Adipose tissue (tissue), 3 donors: ENCODE results near the gene SERP2. TPM values are rescaled to one million over a fixed set of nuclear protein-coding genes. Genes with fewer than 3 reads are reported as not detected.
"Not testable (repeated sequence)": the region's sequence is repeated elsewhere in the genome, so short reads cannot be mapped to it uniquely, and the experiment has no call there.

Experiments used
- H3K27ac ChIP-seq: one replicate; pipeline ENCODE4 v1.5.1; 2013; ENCODE audit warnings: low read depth, low read length
- WGBS, 3 donors: extraction: QIAGEN DNeasy Blood & Tissue Kit; methylation state at CpG; one replicate each; pipeline ENCODE4 v1.1.7; 2013; 5-methylcytosine and 5-hydroxymethylcytosine counted together
- polyA plus RNA-seq, 3 donors: library from polyadenylated mRNA; stranded (reverse); fragments of 200-250 nt; gene quantifications; one replicate each; pipeline ENCODE4 v1.2.3, GENCODE V29; 2013
- donor health status: healthy with polysubstance abuse.
- donor health status: Bipolar disorder and iron deficiency.
- donor health status: healthy.

The SERP2 gene
- 1 to 10 TPM; 2.5 to 9.0 (median 2.9) TPM for polyA plus RNA-seq

- H3K27ac ChIP-seq: no peak within 1 kb of the TSS
- WGBS, 3 donors: 3 to 5% (median 4%) methylated on average over 69 to 82 of the region's 83 CpGs
Observed at GRCh38 chr13:44373601-44374347, at the start of gene SERP2. TSS of gene SERP2 (plus strand) at chr13:44373824. CDS start at chr13:44374026, 202 bp downstream.

GRCh38 chr13:44326961-44327360 lies 46.7 kb upstream of the SERP2 start:
- no peak overlapping the region for H3K27ac ChIP-seq
- WGBS, 3 donors: 91 to 100% (median 93%) methylated on average over 2 of the region's 2 CpGs

- H3K27ac ChIP-seq: not testable (repeated sequence)
Observed at GRCh38 chr13:44329041-44329440, 44.6 kb upstream of the SERP2 start.

- H3K27ac ChIP-seq: no peak overlapping the region
- WGBS, 3 donors: 88 to 97% (median 93%) methylated on average over 10 of the region's 10 CpGs
Observed at GRCh38 chr13:44329909-44330545, 43.6 kb upstream of the SERP2 start.

- WGBS, 3 donors: 58 to 79% (median 61%) methylated on average over 4 of the region's 4 CpGs
- no peak overlapping the region for H3K27ac ChIP-seq
Observed at GRCh38 chr13:44331446-44331845, 42.2 kb upstream of the SERP2 start.

GRCh38 chr13:44331912-44332851 lies 41.4 kb upstream of the SERP2 start:
- WGBS, 3 donors: 15 to 45% (median 21%) methylated on average over 7 of the region's 7 CpGs
- no peak overlapping the region for H3K27ac ChIP-seq

- 80 to 81% (median 80%) methylated on average over 5 of the region's 5 CpGs for WGBS, 3 donors
- no peak overlapping the region for H3K27ac ChIP-seq
Observed at GRCh38 chr13:44333950-44334655, 39.5 kb upstream of the SERP2 start.

GRCh38 chr13:44334751-44335150 lies 38.9 kb upstream of the SERP2 start:
- 86 to 98% (median 95%) methylated on average over 2 of the region's 2 CpGs for WGBS, 3 donors
- H3K27ac ChIP-seq: no peak overlapping the region

GRCh38 chr13:44336934-44337333 lies 36.7 kb upstream of the SERP2 start:
- no peak overlapping the region for H3K27ac ChIP-seq
- WGBS, 3 donors: 83 to 87% (median 83%) methylated on average over 4 of the region's 4 CpGs

- WGBS, 3 donors: 87 to 90% (median 87%) methylated on average over 4 of the region's 4 CpGs
- H3K27ac ChIP-seq: no peak overlapping the region
Observed at GRCh38 chr13:44337581-44337980, 36.0 kb upstream of the SERP2 start.

GRCh38 chr13:44340508-44340907 lies 33.1 kb upstream of the SERP2 start:
- no peak overlapping the region for H3K27ac ChIP-seq
- WGBS, 3 donors: 56 to 79% (median 70%) methylated on average over 2 of the region's 2 CpGs

- 90 to 98% (median 96%) methylated on average over 1 of the region's 1 CpG for WGBS, 3 donors
- no peak overlapping the region for H3K27ac ChIP-seq
Observed at GRCh38 chr13:44342741-44343140, 30.9 kb upstream of the SERP2 start.

- no peak overlapping the region for H3K27ac ChIP-seq
Observed at GRCh38 chr13:44346534-44346933, 27.1 kb upstream of the SERP2 start.

GRCh38 chr13:44347301-44347700 lies 26.3 kb upstream of the SERP2 start:
- WGBS, 3 donors: 93 to 98% (median 97%) methylated on average over 2 of the region's 2 CpGs

GRCh38 chr13:44347949-44348348 lies 25.7 kb upstream of the SERP2 start:
- no peak overlapping the region for H3K27ac ChIP-seq
- WGBS, 3 donors: 58 to 80% (median 71%) methylated on average over 3 of the region's 3 CpGs

More at GRCh38 chr13:44347301-44347700, 26.3 kb upstream of the SERP2 start:
- H3K27ac ChIP-seq: no peak overlapping the region

GRCh38 chr13:44350775-44351504 lies 22.7 kb upstream of the SERP2 start:
- 67 to 80% (median 77%) methylated on average over 9 of the region's 9 CpGs for WGBS, 3 donors
- no peak overlapping the region for H3K27ac ChIP-seq

- WGBS, 3 donors: 64 to 97% (median 93%) methylated on average over 4 of the region's 4 CpGs
Observed at GRCh38 chr13:44351505-44351854, 22.1 kb upstream of the SERP2 start.

GRCh38 chr13:44352202-44352601 lies 21.4 kb upstream of the SERP2 start:
- no peak overlapping the region for H3K27ac ChIP-seq
- WGBS, 3 donors: 97 to 98% (median 97%) methylated on average over 3 of the region's 3 CpGs

More at GRCh38 chr13:44351505-44351854, 22.1 kb upstream of the SERP2 start:
- no peak overlapping the region for H3K27ac ChIP-seq
